ENCODE data around the gene ANKRD10. TPM values are rescaled to one million over a fixed set of nuclear protein-coding genes. Genes with fewer than 3 reads are reported as not detected.

ANKRD10 gene
- total RNA-seq, 1 experiment from 2014 or later = 132 TPM

GRCh38 chr13:110885516-110885915 lies 29.4 kb downstream of the ANKRD10 start:
- Mint-ChIP-seq H3K4me3 (ENCODE audit: unreplicated experiment) (no peak overlapping the region), H3K9me3 (ENCODE audit: unreplicated experiment) (no peaks in the 10 kb centered on the region), H3K36me3 (ENCODE audit: insufficient read depth, unreplicated experiment) (peaks cover 35% of the 10 kb centered on the region), H3K27me3 (ENCODE audit: insufficient read depth, unreplicated experiment) (no peaks in the 10 kb centered on the region), H3K4me1 (ENCODE audit: low read depth, unreplicated experiment) (no peaks in the 10 kb centered on the region), H3K27ac (ENCODE audit: unreplicated experiment) (no peak overlapping the region)
- no peaks in the 10 kb centered on the region for H3K27me3 ChIP-seq (replicated peaks; ENCODE audit: control insufficient read depth, insufficient read depth, low read length)
- no peak for DNase-seq
- no TSS peak for BruUV-seq (replicated peaks)
- no peaks in the 10 kb centered on the region for H3K4me1 ChIP-seq
- H3K36me3 ChIP-seq (ENCODE audit: control insufficient read depth, insufficient read depth, low read length) = no peaks in the 10 kb centered on the region; the same call in 1 of the 2 replicates
- CTCF ChIA-PET = no interaction called here
- TF ChIP-seq CTCF (IDR thresholded peaks at IDR 0.05; ENCODE audit: insufficient read depth in 1 of 2, low read depth in 1 of 2, low read length in 1 of 2, severe bottlenecking in 1 of 2, unreplicated experiment in 1 of 2) = no peak
- no peak overlapping the region for H3K4me3 ChIP-seq (ENCODE audit: low read depth, low read length)
- POLR2A ChIA-PET = no interaction called here
- no peaks in the 10 kb centered on the region for H3K9me3 ChIP-seq
- intact Hi-C loops (cut with micrococcal nuclease; ENCODE audit: unreplicated experiment) = no loop called here

- DNase-seq = no peak
- intact Hi-C loops (cut with micrococcal nuclease; ENCODE audit: unreplicated experiment) = no loop called here
- H3K27me3 Mint-ChIP-seq (ENCODE audit: insufficient read depth, unreplicated experiment) = no peaks in the 10 kb centered on the region
- ChIA-PET POLR2A (no interaction called here), CTCF (interaction anchor here (0.7 kb wide), 1 partner anchor 265 kb away, joined by 3 read pairs; no protein-coding TSS in a partner anchor)
- H3K27ac Mint-ChIP-seq (ENCODE audit: unreplicated experiment) = no peak overlapping the region
- H3K36me3 Mint-ChIP-seq (ENCODE audit: insufficient read depth, unreplicated experiment) = peaks cover 30% of the 10 kb centered on the region
- BruUV-seq (replicated peaks) = no TSS peak
- no peaks in the 10 kb centered on the region for H3K4me1 Mint-ChIP-seq (ENCODE audit: low read depth, unreplicated experiment)
- Histone ChIP-seq H3K9me3 (no peaks in the 10 kb centered on the region), H3K4me1 (no peaks in the 10 kb centered on the region), H3K36me3 (ENCODE audit: control insufficient read depth, insufficient read depth, low read length) (no peaks in the 10 kb centered on the region; the same call in 1 of the 2 replicates), H3K27me3 (replicated peaks; ENCODE audit: control insufficient read depth, insufficient read depth, low read length) (no peaks in the 10 kb centered on the region), H3K4me3 (ENCODE audit: low read depth, low read length) (no peak overlapping the region)
- H3K9me3 Mint-ChIP-seq (ENCODE audit: unreplicated experiment) = no peaks in the 10 kb centered on the region
- no peak for TF ChIP-seq CTCF (IDR thresholded peaks at IDR 0.05; ENCODE audit: insufficient read depth in 1 of 2, low read depth in 1 of 2, low read length in 1 of 2, severe bottlenecking in 1 of 2, unreplicated experiment in 1 of 2)
- no peak overlapping the region for H3K4me3 Mint-ChIP-seq (ENCODE audit: unreplicated experiment)
Observed at GRCh38 chr13:110884517-110884916, 30.4 kb downstream of the ANKRD10 start.

GRCh38 chr13:110883542-110883941 lies 31.3 kb downstream of the ANKRD10 start:
- Mint-ChIP-seq H3K27me3 (ENCODE audit: insufficient read depth, unreplicated experiment) (no peaks in the 10 kb centered on the region), H3K36me3 (ENCODE audit: insufficient read depth, unreplicated experiment) (peaks cover 21% of the 10 kb centered on the region), H3K27ac (ENCODE audit: unreplicated experiment) (no peak overlapping the region), H3K4me1 (ENCODE audit: low read depth, unreplicated experiment) (no peaks in the 10 kb centered on the region), H3K4me3 (ENCODE audit: unreplicated experiment) (no peak overlapping the region), H3K9me3 (ENCODE audit: unreplicated experiment) (no peaks in the 10 kb centered on the region)
- H3K4me1 ChIP-seq = no peaks in the 10 kb centered on the region
- H3K9me3 ChIP-seq = no peaks in the 10 kb centered on the region
- no TSS peak for BruUV-seq (replicated peaks)
- ChIA-PET CTCF (no interaction called here), POLR2A (no interaction called here)
- H3K36me3 ChIP-seq (ENCODE audit: control insufficient read depth, insufficient read depth, low read length) = no peaks in the 10 kb centered on the region; the same call in 1 of the 2 replicates
- no peak overlapping the region for H3K4me3 ChIP-seq (ENCODE audit: low read depth, low read length)
- no peaks in the 10 kb centered on the region for H3K27me3 ChIP-seq (replicated peaks; ENCODE audit: control insufficient read depth, insufficient read depth, low read length)
- TF ChIP-seq CTCF (IDR thresholded peaks at IDR 0.05; ENCODE audit: insufficient read depth in 1 of 2, low read depth in 1 of 2, low read length in 1 of 2, severe bottlenecking in 1 of 2, unreplicated experiment in 1 of 2) = no peak
- no peak for DNase-seq
- intact Hi-C loops (cut with micrococcal nuclease; ENCODE audit: unreplicated experiment) = no loop called here
